Right lung (tissue), 10 donors: Measurements from ENCODE around the gene ASB6. TPM values are rescaled to one million over a fixed set of nuclear protein-coding genes. Genes with fewer than 3 reads are reported as not detected.

Experiments used
- DNase-seq, 2 donors: peaks; one replicate each; pipeline ENCODE4 v3.0.0-alpha.2; 2013
- long read RNA-seq, 8 donors: transcript quantifications; one replicate each; lab custom pipeline, GENCODE V29; 2026
- polyA plus RNA-seq, 5 donors: library from polyadenylated mRNA; unstranded; fragments of 120-200 nt; gene quantifications; one replicate each; pipeline versions ENCODE4 v1.2.1 to v1.2.3, GENCODE V29; 2013; ENCODE audit warnings: inconsistent platforms in 1 of 5, low replicate concordance in 1 of 5; ENCODE audit not compliant: insufficient read length in 5 of 5, insufficient read depth in 1 of 5

ASB6 gene, protein sequence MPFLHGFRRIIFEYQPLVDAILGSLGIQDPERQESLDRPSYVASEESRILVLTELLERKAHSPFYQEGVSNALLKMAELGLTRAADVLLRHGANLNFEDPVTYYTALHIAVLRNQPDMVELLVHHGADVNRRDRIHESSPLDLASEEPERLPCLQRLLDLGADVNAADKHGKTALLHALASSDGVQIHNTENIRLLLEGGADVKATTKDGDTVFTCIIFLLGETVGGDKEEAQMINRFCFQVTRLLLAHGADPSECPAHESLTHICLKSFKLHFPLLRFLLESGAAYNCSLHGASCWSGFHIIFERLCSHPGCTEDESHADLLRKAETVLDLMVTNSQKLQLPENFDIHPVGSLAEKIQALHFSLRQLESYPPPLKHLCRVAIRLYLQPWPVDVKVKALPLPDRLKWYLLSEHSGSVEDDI
- 10 to 100 TPM; 11.9 to 17.3 (median 15.1) TPM for polyA plus RNA-seq
- long read RNA-seq, donor 1, transcript ASB6-201 (6 exons, 2,330 nt), result major isoform, 8 of 18 reads
- long read RNA-seq, donor 1, partial matches to known transcripts, result 10 of 18 reads
- long read RNA-seq, donor 1, other reads (novel, unspliced or antisense), result 0 of 18 reads
- long read RNA-seq, donor 2, partial matches to known transcripts, result 0 of 2 reads
- long read RNA-seq, donor 2, other reads (novel, unspliced or antisense), result 0 of 2 reads
- long read RNA-seq, donor 3, transcript ASB6-201 (6 exons, 2,330 nt), result major isoform, 5 of 39 reads
- long read RNA-seq, donor 3, partial matches to known transcripts, result 20 of 39 reads
- long read RNA-seq, donor 3, other reads (novel, unspliced or antisense), result 14 of 39 reads
- long read RNA-seq, donor 4, partial matches to known transcripts, result 0 of 1 reads
- long read RNA-seq, donor 4, other reads (novel, unspliced or antisense), result 0 of 1 reads
- long read RNA-seq, donor 5, partial matches to known transcripts, result 0 of 4 reads
- long read RNA-seq, donor 5, other reads (novel, unspliced or antisense), result 0 of 4 reads
- long read RNA-seq, donor 6, partial matches to known transcripts, result 0 of 4 reads
- long read RNA-seq, donor 6, other reads (novel, unspliced or antisense), result 0 of 4 reads
- long read RNA-seq, donor 7, transcript ASB6-201 (6 exons, 2,330 nt), result major isoform, 7 of 49 reads
- long read RNA-seq, donor 7, partial matches to known transcripts, result 15 of 49 reads
- long read RNA-seq, donor 7, other reads (novel, unspliced or antisense), result 27 of 49 reads
- long read RNA-seq, donor 8, partial matches to known transcripts, result 0 of 2 reads
- long read RNA-seq, donor 8, other reads (novel, unspliced or antisense), result 0 of 2 reads

DNA sequence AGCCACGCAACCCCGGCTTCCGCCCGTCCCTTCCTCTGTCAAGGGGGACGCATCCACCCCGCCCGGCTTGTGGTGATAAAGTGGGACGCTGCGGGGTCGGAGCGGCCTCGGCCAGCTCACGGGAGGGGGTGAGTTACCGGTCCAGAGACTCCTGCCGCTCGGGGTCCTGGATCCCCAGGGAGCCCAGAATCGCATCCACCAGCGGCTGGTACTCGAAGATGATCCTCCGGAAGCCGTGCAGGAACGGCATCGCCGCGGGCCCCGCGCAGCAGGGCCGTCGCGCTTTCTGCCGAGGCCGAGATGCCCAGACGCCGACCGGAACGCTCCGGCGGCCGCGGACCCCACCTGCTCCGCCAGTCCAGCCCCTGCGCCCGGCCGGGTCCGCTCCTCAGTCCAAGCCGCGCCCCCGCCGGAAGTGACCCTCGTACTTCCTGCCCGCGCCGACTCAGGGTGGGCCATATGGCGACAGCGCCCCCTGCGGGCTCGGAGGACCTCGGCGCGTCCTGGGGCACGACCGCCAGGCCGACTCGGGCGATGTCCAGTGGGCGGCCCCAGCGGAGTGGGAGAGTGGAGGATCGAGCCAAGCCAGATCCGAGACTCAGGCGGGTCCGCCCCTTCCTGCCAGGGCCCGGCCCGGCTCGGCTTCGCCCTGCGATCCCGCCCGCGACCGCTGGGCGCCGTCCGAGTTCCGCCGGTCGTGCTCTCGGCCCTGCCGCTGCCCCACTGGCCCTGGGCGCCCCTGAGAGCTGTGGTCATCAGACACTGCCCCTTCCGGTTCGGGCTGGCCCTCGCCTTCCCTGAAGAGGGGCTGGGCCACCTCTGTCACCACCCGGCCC, at the start of gene ASB6:
Gene ASB6 (minus strand): TSS at position 402 of the 836 bp plus-strand sequence. CDS start 152 bp downstream, at position 250.
- peak; percentile 98 to 99 for DNase-seq

DNA sequence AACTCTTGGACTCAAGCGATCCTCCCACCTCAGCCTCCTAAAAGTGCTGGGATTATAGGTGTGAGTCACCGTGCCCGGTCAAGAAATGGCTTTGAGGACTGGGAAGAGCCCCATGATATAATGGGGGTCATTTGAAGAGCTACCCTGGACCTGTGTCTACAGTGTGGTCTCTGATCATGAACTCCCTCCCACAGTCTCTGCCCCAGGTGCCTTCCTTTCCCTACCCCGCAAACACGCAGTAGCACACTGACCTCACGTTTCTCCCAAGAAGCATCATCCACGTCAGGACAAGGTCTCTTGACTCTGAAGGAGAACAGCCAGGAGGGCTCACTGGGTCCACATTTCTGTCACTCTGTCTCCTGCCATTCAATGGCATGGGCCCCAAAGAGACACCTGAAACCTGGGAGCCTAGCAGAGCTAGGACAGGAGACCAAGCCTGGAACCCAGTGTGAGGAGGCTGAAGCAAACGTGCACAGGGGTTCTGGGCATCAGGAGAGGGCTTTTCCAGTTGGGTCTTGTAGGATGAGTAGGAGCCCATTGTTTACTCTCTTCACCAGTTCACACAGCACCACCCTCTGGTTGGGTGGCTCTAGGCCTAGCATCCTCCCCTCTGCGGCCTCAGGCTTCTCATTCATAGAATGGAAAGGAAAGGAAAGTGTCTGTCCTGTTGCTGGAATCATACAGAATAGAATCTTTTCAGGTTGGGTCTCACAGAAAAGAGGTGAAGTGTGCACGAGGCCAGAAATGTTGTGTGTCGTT, 46.5 kb upstream of the ASB6 start:
- no peak for DNase-seq

DNA sequence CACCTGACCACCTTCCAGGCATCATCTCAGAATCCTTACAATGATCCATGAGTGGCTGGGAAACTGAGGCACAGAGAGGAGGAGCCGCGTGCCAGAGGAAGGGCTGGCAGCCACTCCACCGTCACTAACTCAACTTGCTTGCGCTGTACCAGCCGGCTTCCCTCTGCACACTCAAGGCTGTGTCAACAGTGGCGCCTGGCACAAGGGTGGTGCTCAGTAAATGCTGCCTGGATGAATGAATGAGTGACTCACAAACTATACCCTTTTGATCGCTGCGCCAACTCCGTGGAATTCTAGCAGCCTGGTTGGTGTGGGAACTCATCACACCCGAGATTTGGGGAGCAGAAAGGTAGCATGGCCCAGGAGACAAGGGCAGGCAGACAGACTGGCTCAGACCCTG, 45.4 kb upstream of the ASB6 start:
- no peak for DNase-seq

DNA sequence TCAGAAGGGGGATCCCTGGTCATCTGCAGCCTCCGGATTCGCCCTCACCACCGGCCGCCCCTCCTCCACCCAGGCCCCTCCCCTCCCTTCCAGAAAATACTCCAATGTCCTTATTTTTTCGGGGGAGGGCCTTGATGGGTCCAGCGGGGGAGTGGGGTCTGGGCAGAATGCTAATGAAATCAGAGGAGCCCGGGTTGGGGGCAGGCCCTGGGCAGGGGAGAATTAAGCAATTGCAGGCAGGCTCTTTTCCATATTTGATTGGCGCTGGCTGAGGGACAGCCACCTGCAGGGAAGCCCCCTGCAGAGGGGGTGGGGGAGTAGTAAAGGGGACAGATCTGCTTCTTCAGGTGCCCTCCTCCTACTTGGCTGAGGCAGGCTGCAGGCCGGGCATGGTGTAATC, 44.8 kb upstream of the ASB6 start:
- DNase-seq, result no peak

DNA sequence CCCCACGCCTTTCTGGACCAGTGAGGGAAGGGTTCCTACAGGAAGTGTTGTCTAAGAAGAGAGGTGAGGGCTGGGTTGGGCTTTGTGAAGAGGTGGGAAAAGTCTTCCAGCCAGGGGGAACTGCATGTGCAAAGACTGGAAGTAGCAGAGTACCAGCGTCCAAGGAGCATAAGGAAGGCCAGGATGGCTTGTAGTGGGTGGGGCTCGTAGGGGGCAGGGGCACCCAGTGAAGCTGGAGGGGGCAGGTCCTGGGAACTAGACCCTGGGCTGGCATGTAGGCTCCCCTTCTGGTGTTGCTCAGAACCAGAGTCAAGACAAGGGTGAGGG, 43.9 kb upstream of the ASB6 start:
- DNase-seq, result no peak

DNA sequence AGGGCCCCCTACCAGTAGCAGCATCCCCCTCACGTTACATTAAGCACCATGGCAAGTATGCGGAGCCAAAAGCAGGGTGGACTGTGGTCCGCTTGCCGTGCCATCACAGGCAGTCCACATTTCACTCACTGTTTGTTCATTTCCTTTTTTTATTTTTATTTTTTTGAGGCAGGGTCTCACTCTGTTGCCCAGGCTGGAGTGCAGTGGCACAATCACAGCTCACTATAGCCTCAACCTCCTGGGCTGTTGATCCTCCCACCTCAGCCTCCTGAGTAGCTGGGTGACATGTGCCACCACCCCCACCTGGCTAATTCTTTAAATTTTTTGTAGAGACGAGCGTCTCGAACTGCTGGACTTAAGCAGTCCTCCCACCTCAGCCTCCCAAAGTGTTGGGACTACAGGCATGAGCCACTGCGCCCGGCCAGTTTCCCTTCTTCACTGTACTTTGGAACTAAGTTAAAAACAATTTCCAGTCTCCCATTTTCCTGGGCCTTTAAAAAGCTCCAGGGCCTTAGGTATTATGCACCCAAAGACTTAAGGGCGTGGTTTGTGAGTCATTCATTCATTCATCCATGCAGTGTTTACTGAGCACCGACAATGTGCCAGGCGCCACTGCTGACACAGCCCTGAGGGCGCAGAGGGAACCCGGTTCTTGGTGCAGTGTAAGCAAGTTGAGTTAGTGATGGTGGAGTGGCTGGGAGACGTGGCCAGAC, 43.4 kb upstream of the ASB6 start:
- no peak for DNase-seq

DNA sequence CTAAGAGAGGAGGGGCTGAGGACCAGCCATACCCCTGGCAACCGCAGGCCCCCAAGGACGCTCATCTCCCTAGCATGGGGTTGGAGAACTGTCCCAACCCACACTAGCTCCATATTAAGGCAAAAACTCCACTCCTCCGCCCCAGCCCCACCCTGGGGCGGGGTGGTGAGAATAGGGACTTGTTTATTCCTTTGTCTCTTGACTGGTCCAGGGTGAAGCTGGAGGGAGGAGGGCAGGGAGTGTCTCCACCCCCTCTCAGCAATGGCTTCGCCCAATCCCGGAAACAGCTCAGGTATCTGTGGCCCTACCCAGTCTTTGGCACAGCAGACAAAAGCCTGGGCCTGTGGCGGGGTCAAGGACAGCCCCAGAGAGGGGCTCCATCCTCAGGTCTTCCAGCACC, 40.4 kb upstream of the ASB6 start:
- DNase-seq, result no peak

DNA sequence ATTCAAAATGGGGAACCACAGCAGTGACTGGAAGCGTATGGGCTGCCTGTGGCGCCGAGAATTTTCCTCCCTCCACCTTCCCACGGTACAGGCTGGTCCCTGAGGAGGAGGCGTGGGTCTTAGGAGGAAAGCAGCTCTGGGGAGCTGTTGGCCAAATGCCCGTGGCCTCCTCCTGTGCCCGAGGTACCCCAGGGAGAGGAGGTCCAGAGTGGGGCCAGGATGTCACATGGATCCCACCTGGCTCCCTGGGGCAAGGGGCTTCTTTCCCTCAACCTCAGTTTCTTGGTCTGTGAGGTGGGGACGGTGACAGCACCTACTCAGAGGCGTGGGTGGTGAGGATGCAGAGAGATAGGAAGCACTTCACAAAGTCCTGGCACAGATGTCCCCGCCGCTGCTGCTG, 40.0 kb upstream of the ASB6 start:
- no peak for DNase-seq

DNA sequence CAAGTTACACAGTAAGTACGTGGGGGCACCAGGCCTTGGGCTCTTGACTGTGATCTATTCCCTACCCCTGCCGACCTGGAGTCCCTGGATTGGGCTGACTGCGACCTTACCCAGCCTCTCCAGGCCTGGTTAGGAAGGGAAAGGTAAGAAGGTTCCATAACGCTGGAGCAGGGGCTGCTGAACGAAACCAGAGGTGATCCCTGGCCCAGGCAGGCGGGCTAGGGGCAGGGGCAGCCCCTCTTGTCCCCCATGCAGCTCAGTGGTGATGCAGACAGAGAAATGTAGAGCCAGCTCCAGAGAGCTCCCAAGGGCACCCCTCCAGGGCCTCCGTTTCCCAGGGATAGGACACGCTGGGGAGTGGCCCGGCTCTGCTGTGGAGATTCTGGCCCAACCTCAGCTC, 37.6 kb upstream of the ASB6 start:
- no peak for DNase-seq

DNA sequence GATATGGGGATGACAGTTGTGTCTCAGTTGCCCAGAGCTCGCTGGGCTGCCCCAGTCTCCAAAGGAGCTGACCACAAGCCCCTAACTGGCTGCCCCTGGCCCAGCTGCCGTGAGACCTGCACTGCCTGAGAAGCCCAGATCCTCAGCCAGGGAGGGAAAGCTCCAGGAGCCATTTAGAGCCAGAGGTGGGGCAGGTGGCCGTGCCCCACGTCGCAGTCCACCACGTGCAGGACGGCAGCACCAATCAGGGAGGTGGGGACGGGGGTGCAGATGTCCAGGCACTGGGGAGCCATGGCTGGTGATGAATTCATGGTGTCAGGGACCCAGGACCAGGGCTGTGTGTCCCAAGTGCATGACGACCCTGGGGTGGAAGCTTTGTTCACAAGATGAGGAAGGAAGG, 36.9 kb upstream of the ASB6 start:
- no peak for DNase-seq

DNA sequence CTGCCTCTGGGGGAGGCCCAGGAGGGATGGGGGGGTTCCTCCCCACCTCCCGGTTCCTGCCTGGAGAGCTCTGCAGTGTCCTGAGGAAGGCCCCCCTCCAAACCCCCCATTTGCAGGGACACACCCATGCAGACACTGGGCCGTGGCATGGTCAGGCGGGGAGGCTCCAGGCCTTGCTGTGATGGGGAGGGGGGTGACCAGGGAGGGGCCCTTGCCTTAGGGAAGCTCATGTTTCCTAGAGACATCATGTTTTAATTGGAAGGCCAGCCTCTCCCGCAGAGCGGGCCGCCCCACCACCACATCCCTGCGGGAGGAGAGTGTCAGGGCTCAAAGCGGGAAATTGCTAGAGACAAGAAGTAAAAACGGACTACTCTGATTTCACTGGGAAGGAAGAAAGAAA, 35.5 kb upstream of the ASB6 start:
- no peak for DNase-seq

DNA sequence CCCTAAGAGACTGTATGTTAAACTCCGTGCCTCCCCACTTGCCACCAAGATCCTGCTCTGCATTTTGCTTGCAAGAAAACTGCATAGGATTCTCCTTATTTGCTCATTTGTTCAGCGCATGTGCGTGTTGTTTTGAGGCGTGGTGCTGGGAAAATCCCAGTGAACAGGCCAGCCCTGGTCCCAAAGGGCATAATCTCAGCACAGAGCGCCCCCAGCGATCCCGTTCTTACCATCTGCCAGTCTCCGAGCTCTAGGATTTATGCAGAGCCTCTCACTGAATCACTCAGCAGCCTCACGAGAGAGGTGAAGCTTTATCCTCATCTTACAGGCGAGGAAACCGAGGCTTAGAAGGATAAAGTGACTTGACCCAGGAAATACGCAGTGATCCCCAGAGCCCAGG, 35.0 kb upstream of the ASB6 start:
- no peak for DNase-seq

DNA sequence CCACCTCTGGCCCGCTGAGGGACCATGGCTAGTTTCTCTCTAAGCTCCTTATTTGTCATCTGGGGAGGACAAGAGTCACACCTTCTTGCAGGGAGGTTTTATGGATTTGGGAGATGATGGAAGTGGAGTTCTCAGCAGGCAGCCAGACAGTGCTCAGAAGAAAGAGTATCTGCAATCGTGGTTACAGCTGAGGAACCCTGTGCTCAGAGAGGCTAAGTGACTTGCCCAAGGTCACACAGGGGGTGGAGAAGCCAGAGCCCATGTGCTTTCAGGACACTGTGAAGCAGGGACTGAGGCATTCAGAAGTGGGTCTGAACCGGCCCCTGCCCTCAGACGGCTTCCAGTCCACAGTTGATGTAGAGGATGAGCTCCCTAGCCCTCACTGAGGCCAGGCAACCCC, 34.3 kb upstream of the ASB6 start:
- no peak for DNase-seq

DNA sequence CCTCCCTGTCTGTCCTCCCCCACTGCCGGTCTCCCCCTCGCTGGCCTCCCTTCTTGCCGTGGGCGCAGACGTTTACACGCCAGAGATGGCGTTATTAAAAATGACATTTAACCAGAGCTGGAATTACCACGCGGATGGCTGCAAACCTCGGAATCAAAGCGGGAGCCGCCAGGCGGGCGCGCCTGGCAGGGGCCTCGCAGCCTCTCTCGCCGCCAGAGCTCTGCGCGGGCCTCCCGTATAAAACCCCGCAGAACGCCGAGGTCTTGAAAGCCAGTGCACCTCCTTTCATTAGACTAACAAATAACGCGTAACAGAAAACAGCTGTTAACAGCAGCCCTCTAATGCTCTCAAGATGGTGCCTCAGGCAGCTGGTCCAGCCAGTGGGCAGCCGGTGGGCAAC, 33.7 kb upstream of the ASB6 start:
- DNase-seq, result no peak

DNA sequence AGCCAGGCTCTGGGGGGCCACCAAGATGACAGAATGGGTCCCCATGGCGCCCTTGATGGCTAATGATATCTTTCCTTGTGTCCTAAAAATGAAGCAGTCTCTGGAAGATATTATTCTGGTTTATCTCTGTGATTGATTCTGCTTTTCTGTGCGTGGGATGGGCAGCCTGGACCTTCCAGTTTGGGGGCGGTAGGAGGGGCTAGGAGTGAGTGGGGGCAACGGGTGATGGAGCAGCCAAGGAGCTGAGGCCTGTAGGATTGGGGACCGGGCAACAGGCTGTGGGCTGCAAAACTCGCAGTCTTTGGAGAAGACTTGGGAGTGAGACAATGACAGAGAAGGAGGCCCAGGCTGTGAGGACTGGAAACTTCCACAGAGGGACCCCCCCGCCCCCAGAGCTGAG, 32.3 kb upstream of the ASB6 start:
- DNase-seq, result no peak

DNA sequence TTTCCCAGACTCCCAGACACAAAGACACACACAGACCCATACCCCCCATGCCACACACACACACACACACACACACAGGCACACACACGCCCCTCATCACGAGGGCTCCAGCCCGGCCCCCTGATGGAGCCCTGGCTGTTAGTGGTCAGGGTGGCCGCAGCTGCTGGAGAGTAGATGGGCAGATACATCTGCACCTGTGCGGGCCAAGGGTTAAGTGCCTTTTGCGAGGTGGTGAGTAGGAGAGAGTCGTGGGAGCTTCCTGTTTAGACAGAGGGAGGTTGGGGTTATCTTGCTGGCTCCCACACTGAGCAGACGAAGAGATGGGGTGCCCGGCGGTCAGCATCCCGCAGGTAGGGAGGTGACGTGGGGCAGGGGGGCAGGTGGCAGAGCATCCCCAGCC, 31.7 kb upstream of the ASB6 start:
- no peak for DNase-seq

DNA sequence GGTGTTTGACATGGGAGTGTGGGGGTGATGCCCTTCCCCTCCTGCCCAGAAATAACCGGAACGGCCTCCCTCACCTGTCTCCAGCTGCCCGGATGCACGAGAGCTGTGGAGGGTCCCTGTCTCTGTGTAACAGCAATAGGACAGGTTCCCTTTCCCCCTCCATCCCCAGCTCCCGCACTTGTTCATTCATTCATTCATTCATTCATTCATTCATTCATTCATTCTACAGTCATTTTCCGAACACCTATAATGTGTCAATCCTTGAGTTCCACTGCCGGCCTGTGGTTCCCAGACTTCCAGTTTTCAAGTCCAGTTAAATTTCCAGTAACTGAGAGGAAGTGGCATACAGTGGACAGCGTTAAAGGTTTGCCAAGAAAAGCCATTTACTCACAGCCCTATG, 30.8 kb upstream of the ASB6 start:
- DNase-seq, result no peak

DNA sequence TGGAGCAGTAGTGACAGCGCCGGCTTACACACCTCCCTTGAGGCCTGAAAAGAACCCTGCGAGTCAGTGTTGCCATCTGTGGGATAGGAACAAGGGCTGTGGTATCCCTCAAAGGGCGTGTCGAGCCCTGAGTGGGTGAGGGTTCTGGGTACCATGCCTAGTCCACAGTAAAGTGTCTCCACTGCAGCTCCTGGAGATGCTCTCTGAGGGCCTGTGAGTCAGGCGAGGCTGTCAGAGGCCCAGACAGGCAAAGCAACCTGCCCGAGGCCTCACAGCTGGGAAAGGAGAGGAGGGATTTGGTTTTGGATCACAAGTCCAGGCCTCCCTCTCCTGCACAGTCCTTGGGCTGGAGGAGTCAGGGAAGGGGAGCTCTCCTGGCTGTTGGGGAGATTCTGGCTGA, 29.6 kb upstream of the ASB6 start:
- DNase-seq, result no peak

DNA sequence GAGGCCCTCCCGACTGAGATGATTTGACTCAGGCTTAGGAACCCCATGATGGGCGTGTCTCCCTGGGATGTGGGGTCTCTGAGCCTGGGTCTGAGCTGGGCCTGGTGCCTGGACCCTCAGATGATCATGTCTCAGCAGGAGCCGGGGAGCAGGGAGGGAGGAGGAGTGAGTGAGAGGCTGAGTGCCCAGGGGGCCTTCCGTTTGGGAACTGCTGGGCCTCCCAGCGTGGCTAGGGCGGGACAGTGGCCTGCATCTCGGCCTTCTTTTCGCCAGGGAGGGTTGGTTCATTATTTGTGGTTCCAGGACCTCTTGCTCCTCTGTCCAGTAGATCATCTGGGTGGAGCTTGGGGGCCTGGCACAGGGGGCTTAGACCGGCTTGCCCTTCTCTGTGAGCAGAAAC, 29.1 kb upstream of the ASB6 start:
- no peak for DNase-seq

DNA sequence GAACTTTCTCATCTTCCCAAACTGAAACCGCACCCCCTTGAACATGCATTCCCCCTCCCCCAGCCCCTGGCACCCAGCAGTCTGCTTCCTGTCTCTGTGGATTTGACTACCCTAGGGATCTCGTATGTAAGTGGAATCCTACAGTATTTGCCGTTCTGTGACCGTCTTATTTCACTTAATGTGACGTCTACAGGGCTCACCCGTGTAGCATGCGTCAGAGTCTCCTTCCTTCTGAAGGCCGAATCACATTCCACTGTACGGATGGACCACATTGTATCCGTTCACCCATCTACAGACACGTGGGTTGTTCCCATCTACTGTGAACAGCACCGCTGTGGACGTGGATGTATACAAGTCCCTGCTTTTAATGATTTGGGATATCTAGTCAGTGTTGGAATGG, 28.0 kb upstream of the ASB6 start:
- no peak for DNase-seq
